HepG2 (cell line): ENCODE measurements around the gene ATP11A. TPM values are rescaled to one million over a fixed set of nuclear protein-coding genes. Genes with fewer than 3 reads are reported as not detected.

ENCODE experiments used
- BHLHE40 ChIP-seq: IDR thresholded peaks from 2 replicates; pipeline ENCODE4 v1.6.1; 2011; ENCODE audit warnings: low read length, improper control_type of control experiment
- CREB3 ChIP-seq: sonication (generic); formaldehyde crosslinking; IDR thresholded peaks from 2 replicates; pipeline ENCODE4 v1.5.0; 2020; ENCODE audit warnings: missing genetic modification reagents
- EEA1 ChIP-seq: sonication (generic); formaldehyde crosslinking; IDR thresholded peaks from 2 replicates; pipeline ENCODE4 v1.5.1; 2020; ENCODE audit warnings: mild to moderate bottlenecking, missing genetic modification reagents, borderline replicate concordance
- GABPB1 ChIP-seq: IDR thresholded peaks from 2 replicates; pipeline ENCODE4 v1.6.1; 2016; ENCODE audit warnings: mild to moderate bottlenecking, missing genetic modification reagents, moderate library complexity, missing compliant biosample characterization
- GTF2F1 ChIP-seq: fragments of 150-350 bp; IDR thresholded peaks from 2 replicates; pipeline ENCODE4 v1.6.1; 2014; ENCODE audit warnings: low read length
- HDAC1 ChIP-seq: sonication (generic); formaldehyde crosslinking; IDR thresholded peaks from 2 replicates; pipeline ENCODE4 v1.5.1; 2020; ENCODE audit warnings: mild to moderate bottlenecking, missing genetic modification reagents
- HDAC6 ChIP-seq: fragments of 200-600 bp; sonication (generic); IDR thresholded peaks from 2 replicates; pipeline ENCODE4 v1.7.0; 2017; ENCODE audit warnings: mild to moderate bottlenecking, antibody characterized with exemption, low read length, low read depth
- HNRNPLL ChIP-seq: fragments of 200-400 bp; formaldehyde crosslinking; IDR thresholded peaks from 2 replicates; pipeline ENCODE4 v1.6.1; 2017; ENCODE audit warnings: mild to moderate bottlenecking, low read depth, low read length; ENCODE audit not compliant: poor library complexity, severe bottlenecking
- MYPOP ChIP-seq: sonication (generic); formaldehyde crosslinking; IDR thresholded peaks from 2 replicates; pipeline ENCODE4 v1.8.1; 2023; ENCODE audit warnings: mild to moderate bottlenecking, moderate library complexity, missing genetic modification reagents
- NFE2L2 ChIP-seq: fragments of 150-350 bp; IDR thresholded peaks from 2 replicates; pipeline ENCODE4 v1.6.1; 2014; ENCODE audit warnings: low read length
- PRDM10 ChIP-seq: sonication (generic); formaldehyde crosslinking; IDR thresholded peaks from 2 replicates; pipeline ENCODE4 v1.4.0; 2020; ENCODE audit warnings: low read depth, missing genetic modification reagents
- RFXANK ChIP-seq: IDR thresholded peaks from 2 replicates; pipeline ENCODE4 v1.6.1; 2016
- SIN3B ChIP-seq: fragments of 150-350 bp; IDR thresholded peaks from 2 replicates; pipeline ENCODE4 v1.6.1; 2014; ENCODE audit warnings: low read length
- SP2 ChIP-seq: sonication (generic); formaldehyde crosslinking; IDR thresholded peaks from 2 replicates; pipeline ENCODE4 v1.5.1; 2020; ENCODE audit warnings: mild to moderate bottlenecking, missing genetic modification reagents
- ZBTB38 ChIP-seq: sonication (generic); formaldehyde crosslinking; IDR thresholded peaks from 2 replicates; pipeline ENCODE4 v1.5.1; 2020; ENCODE audit warnings: mild to moderate bottlenecking, missing genetic modification reagents
- ZGPAT ChIP-seq: IDR thresholded peaks from 2 replicates; pipeline ENCODE4 v1.6.1; 2016; ENCODE audit warnings: mild to moderate bottlenecking
- ZNF136 ChIP-seq: sonication (generic); formaldehyde crosslinking; IDR thresholded peaks from 2 replicates; pipeline ENCODE4 v1.8.1; 2022; ENCODE audit warnings: low read depth, mild to moderate bottlenecking, moderate library complexity, missing genetic modification reagents
- ZNF232 ChIP-seq: sonication (generic); formaldehyde crosslinking; IDR thresholded peaks from 2 replicates; pipeline ENCODE4 v1.4.0; 2020; ENCODE audit warnings: missing genetic modification reagents, borderline replicate concordance
- ZNF567 ChIP-seq: sonication (generic); formaldehyde crosslinking; IDR thresholded peaks from 2 replicates; pipeline ENCODE4 v1.8.1; 2023; ENCODE audit warnings: mild to moderate bottlenecking, missing genetic modification reagents, borderline replicate concordance
- ZNF766 ChIP-seq: sonication (generic); formaldehyde crosslinking; IDR thresholded peaks from 2 replicates; pipeline ENCODE4 v1.5.0; 2020; ENCODE audit warnings: missing genetic modification reagents, borderline replicate concordance
- ZNF770 ChIP-seq: sonication (generic); formaldehyde crosslinking; IDR thresholded peaks from 2 replicates; pipeline ENCODE4 v1.5.0; 2020; ENCODE audit warnings: mild to moderate bottlenecking, missing genetic modification reagents
- ZNF782 ChIP-seq: sonication (generic); formaldehyde crosslinking; IDR thresholded peaks from 2 replicates; pipeline ENCODE4 v1.4.0; 2020; ENCODE audit warnings: missing genetic modification reagents, mild to moderate bottlenecking, borderline replicate concordance
- polyA plus RNA-seq, 8 experiments: library from polyadenylated mRNA; depleted of rRNA in 3 of 8; stranded (reverse) in 7 of 8; unstranded in 1 of 8; fragments of >200 nt; fragmentation: Illumina TruSeq in 4 of 8; extraction: Trizol in 4 of 8; gene quantifications; 2 replicates each; pipeline versions ENCODE4 v1.2.1 to v1.2.3, GENCODE V29; 2011 to 2016; ENCODE audit warnings: low read depth in 4 of 8, missing spikeins in 1 of 8, mixed read lengths in 1 of 8; ENCODE audit not compliant: insufficient read depth in 1 of 8
- total RNA-seq, 5 experiments: library from RNA; depleted of rRNA; stranded (reverse); fragments of >200 nt; fragmentation: Illumina TruSeq; extraction: Trizol; gene quantifications; 2 replicates each; pipeline ENCODE4 v1.2.3, GENCODE V29; 2016; ENCODE audit warnings: low read depth in 1 of 5

Gene ATP11A
- total and polyA plus RNA-seq, 2 of the 13 experiments (the other 11 are each of a cell fraction or from before 2014, with no cell fraction given): 18.4 to 20.1 TPM

GRCh38 chr13:112885782-112886268 lies 196.0 kb downstream of the ATP11A start (continued):
- peak; percentile 55; the same call in 1 of the 2 replicates for TF ChIP-seq ZNF766 (CRISPR knock-in tag)
- no peak for TF ChIP-seq ZNF136 (CRISPR knock-in tag)
- TF ChIP-seq RFXANK (CRISPR knock-in tag): no peak
- TF ChIP-seq NFE2L2: no peak
- TF ChIP-seq ZNF770 (CRISPR knock-in tag): peak; percentile 74; the same call in 1 of the 2 replicates
- peak; percentile 27; the same call in 1 of the 2 replicates for TF ChIP-seq HDAC1
- 0 out of 2 replicates have a peak, but pooled peaks have one; percentile 40 for TF ChIP-seq MYPOP (CRISPR knock-in tag)
- TF ChIP-seq ZBTB38 (CRISPR knock-in tag): peak; percentile 63
- TF ChIP-seq ZNF782 (CRISPR knock-in tag): no peak
- peak; percentile 61 for TF ChIP-seq GABPB1 (CRISPR knock-in tag)
- TF ChIP-seq CREB3: no peak
- TF ChIP-seq ZNF232 (CRISPR knock-in tag): no peak
- TF ChIP-seq BHLHE40: 0 out of 2 replicates have a peak, but pooled peaks have one; percentile 25
- no peak for TF ChIP-seq GTF2F1
- no peak for TF ChIP-seq HDAC6
- TF ChIP-seq ZNF567: peak; percentile 80; the same call in 1 of the 2 replicates
- TF ChIP-seq PRDM10 (CRISPR knock-in tag): no peak
- peak; percentile 33; the same call in 1 of the 2 replicates for TF ChIP-seq ZGPAT (CRISPR knock-in tag)
- no peak for TF ChIP-seq SIN3B
- peak; percentile 73 for TF ChIP-seq HNRNPLL
- no peak for TF ChIP-seq EEA1
- no peak for TF ChIP-seq SP2
